ENCODE data around the gene MAPKAPK2.

DNA sequence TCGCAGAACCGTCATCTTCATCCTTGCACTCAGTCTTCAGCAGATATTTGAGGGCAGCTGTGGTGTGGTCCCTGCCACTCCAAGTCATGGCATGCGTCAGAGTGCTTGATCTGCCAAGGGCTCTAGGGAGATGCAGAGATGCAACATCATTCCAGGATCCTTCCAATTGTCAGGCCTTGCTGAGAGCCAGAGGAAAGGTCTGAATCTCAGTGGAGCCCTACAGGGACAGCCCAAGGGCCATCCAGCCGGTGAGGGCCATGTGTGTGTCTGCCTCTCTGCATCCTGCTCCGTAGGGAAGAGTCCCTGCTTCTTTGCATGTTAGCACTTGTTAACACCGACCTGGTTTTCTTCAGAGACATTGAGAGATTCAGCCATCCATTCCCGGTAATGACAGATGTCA is 17.6 kb downstream of the MAPKAPK2 start:
- TF ChIP-seq, protein P1, sequence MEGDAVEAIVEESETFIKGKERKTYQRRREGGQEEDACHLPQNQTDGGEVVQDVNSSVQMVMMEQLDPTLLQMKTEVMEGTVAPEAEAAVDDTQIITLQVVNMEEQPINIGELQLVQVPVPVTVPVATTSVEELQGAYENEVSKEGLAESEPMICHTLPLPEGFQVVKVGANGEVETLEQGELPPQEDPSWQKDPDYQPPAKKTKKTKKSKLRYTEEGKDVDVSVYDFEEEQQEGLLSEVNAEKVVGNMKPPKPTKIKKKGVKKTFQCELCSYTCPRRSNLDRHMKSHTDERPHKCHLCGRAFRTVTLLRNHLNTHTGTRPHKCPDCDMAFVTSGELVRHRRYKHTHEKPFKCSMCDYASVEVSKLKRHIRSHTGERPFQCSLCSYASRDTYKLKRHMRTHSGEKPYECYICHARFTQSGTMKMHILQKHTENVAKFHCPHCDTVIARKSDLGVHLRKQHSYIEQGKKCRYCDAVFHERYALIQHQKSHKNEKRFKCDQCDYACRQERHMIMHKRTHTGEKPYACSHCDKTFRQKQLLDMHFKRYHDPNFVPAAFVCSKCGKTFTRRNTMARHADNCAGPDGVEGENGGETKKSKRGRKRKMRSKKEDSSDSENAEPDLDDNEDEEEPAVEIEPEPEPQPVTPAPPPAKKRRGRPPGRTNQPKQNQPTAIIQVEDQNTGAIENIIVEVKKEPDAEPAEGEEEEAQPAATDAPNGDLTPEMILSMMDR (IDR thresholded peaks at IDR 0.05), result no peak
- TF ChIP-seq POLR2A (IDR thresholded peaks at IDR 0.05; ENCODE audit: low read depth), result no peak
